GM21515 (cell line): ENCODE data around the gene DISP3.

ENCODE experiments used
- ATAC-seq: cut with Tn5 transposase; IDR thresholded peaks from one replicate; pipeline ENCODE4 v1.9.1; 2021; ENCODE audit not compliant: unreplicated experiment

DISP3 gene

GRCh38 chr1:11478571-11479374 is at the start of gene DISP3:
Gene DISP3, plus strand, starts transcription at chr1:11479155. Its CDS starts 21,838 bp downstream, at chr1:11500993.
- ATAC-seq, result peak; percentile 75

- no peak for ATAC-seq
Measured at GRCh38 chr1:11429226-11429625, 49.7 kb upstream of the DISP3 start.

GRCh38 chr1:11429935-11430334 is 49.0 kb upstream of the DISP3 start:
- ATAC-seq, result no peak

GRCh38 chr1:11431941-11432507 is 46.9 kb upstream of the DISP3 start:
- no peak for ATAC-seq

- ATAC-seq, result no peak
Measured at GRCh38 chr1:11432526-11432925, 46.4 kb upstream of the DISP3 start.

- no peak for ATAC-seq
Measured at GRCh38 chr1:11434501-11434900, 44.5 kb upstream of the DISP3 start.

DNA sequence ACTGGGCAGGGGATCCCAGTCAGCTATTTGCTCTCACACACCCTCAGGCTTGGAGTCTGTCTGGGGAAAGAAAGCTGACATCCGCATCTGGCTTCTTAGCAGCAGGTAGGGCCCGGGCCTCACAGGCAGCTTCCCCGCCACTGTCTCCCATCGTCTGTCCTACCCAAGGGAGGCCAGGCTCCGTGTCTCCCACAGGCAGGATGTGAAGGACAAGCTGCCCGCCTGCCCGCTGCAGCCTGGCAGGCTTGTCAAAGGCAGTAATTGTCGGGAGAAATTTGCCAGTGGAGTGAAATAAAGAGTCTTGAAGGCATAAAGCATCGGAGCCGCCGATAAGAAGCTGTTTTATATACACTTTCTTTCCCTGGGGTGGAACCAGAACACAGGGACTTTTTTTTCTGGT is 44.0 kb upstream of the DISP3 start:
- ATAC-seq, result no peak

GRCh38 chr1:11438996-11439395 is 40.0 kb upstream of the DISP3 start:
- ATAC-seq, result no peak

DNA sequence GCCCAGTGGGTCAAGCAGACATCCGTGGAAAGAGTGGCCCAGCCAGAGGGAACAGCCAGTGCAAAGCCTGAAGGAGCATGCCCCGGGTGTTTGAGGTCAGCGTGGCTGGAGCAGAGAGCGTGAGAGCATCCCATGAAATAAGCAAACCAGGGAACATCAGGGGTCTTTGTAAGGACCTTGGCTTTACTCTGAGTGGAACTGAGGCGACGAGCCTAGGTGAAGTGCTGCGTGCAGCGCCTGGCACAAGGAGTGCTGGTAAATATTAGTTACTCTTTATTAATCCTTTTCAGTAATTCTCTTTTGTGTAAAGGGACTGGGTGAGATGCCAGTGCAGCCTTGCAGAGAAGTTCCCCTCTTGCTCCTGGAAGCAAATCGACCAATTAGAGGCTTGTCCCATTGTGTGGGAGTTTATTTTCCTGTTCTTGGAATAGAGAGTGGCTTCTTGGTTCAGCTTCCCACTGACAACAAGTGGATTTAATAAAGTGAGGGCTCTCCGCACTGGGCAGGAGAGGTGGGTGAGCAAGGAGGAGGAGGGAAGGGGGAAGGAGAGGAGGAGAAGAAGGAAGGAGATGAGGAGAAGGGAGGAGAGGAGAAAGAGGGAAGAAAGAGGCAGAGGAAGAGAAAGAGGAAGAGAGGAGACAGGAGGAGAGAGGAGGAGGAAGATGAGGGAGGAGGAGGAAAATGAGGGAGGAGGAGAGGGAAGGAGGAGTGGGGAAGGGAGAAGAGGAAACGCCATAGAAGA is 37.6 kb upstream of the DISP3 start:
- no peak for ATAC-seq

- ATAC-seq, result no peak
Measured at GRCh38 chr1:11443043-11443442, 35.9 kb upstream of the DISP3 start.

- no peak for ATAC-seq
Measured at GRCh38 chr1:11443961-11444658, 34.8 kb upstream of the DISP3 start.

DNA sequence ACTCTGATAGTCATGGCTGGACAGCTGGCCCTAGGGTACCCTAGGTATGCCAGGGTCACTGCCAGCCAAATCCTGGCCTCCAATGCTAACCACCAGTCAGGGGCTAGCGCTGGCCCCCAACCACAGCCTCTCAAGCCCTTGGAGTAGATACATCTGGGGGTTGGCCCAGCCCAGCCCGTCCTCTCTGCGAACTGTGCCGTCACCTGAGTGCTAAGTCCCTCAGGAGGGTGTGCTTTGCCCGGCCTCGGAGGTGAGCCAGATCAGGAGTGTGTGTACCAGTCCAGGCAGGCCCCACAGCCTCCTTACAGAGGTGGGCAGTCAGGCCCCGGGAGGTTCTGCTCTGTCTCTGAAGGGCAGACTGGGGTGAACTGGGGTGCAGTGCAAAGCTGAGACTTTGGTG is 34.0 kb upstream of the DISP3 start:
- ATAC-seq, result no peak

GRCh38 chr1:11447903-11448302 is 31.1 kb upstream of the DISP3 start:
- ATAC-seq, result no peak

- ATAC-seq, result no peak
Measured at GRCh38 chr1:11448373-11449099, 30.4 kb upstream of the DISP3 start.

DNA sequence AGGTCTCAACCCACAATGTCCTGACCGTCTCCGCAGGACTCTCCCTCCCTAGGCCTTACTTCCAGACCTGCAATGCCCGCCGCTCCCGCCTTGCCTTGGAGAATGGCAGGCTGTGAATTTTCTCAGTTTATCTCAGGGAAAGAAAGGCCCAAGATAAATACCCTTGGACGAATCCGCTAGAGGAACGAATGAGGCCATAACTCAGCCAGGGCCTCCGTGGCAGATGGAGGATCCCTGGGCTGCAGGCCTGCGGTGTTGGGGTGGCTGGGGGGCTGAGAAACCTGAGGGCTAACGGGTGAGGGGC is 29.9 kb upstream of the DISP3 start:
- ATAC-seq, result no peak

GRCh38 chr1:11450310-11450709 is 28.6 kb upstream of the DISP3 start:
- no peak for ATAC-seq

DNA sequence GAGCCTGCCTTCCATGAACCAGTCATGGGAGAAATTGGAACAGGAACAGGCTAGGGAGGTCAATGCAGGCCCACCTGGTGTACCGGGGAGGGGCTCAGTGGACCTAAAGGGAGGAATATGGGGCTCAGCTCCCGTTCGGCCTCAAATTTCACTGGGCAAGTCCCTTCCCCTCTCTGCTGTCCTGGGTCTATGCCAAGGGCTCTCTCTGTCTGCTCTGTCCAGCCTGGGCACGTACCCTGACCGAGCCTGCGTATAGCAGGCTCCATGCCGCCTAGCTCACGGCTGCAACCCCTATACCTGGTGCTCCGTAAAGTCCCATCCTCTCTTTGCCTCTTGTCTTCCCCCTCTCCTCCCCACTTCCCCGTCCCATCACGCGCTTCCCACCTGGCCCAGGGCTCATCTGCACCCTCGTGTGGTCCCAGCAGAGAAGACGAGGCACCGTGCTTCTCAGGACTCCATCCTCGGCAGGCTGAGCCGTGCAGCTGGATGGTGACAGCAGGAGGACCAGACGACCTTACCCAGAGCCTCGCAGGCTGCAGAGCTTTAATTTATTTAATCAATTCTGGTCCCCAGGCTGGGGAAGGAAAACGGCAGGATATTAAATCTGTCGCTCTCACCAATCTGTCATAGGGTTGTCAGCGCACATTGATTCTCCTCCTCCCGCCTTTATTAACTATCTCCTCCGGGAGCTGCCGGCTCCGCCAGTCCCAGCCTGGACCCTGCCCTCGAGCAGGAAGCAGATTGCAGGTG is 25.0 kb upstream of the DISP3 start:
- ATAC-seq, result no peak

DNA sequence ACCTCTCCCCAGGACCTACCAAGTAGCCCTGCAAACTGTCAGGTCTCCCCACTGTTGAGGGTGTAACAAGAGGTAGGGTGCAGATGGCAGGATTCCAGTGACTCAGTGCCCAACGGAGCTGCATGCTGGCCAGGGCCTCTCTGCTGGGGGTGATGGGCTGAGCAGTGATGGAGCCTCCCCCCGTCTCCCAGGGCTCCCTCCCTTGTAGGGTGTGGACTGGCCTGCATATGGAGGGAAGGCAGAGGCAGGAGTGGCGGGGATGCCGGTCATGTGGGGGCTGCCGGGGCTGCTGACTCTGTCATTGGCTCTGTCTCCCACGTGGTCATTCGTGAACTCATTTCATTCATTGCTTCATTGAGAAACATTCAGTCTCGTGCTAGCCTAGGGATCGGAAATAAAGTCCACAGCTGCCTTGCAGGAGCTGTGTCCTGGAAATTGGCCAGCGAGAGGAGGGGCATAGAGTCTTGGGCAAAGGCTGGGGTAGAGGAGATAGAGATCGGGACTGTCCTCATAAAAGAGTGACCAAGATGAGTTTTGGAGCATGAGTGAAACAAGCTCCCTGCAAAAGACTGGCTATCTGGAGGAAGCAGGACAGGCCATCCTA is 22.9 kb upstream of the DISP3 start:
- no peak for ATAC-seq

GRCh38 chr1:11456965-11457364 is 22.0 kb upstream of the DISP3 start:
- ATAC-seq, result no peak

DNA sequence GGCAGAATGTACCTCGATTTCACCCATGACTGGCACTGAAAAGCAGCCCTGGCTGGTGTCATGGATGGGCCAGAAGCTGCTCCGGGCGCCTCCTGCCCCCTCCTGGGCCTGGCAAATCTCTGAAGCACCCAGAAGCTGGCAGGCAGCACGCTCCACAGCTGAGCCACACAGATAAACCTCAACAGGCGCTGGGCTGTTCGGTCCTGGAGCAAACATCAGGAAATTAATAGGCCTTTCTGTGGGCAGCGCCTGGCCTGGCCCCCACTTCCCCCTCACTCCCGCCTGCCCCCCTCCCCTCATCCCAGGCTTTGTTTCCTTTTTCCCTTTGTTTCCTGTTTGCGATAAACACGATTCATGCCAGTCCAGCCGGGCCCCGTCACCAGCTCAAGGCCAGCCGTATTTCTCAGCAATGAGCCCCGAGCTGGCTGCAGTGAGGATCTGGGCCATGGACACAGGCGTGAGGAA is 20.1 kb upstream of the DISP3 start:
- ATAC-seq, result no peak
